K562 (cell line): ENCODE results near the gene MTOR. TPM values are rescaled to one million over a fixed set of nuclear protein-coding genes. Genes with fewer than 3 reads are reported as not detected.

Experiments
- HDAC3 ChIP-seq: fragments of 450-650 bp; IDR thresholded peaks from 2 replicates; pipeline ENCODE4 v1.6.1; 2018; ENCODE audit warnings: borderline replicate concordance, mild to moderate bottlenecking, moderate library complexity; ENCODE audit not compliant: partially characterized antibody
- MAZ ChIP-seq, 2 experiments: fragments of 450-650 bp in 1 of 2; sonication (generic) in 1 of 2; formaldehyde crosslinking; IDR thresholded peaks in 1 of 2; conservative IDR thresholded peaks in 1 of 2; 2 replicates each; pipeline versions ENCODE4 v1.4.0 to v1.5.0; 2020; ENCODE audit warnings: mild to moderate bottlenecking in 1 of 2, missing genetic modification reagents in 1 of 2
- MGA ChIP-seq: fragments of 450-650 bp; IDR thresholded peaks from 2 replicates; pipeline ENCODE4 v1.6.1; 2016; ENCODE audit warnings: mild to moderate bottlenecking, moderate library complexity
- RBM25 ChIP-seq: fragments of 200-400 bp; formaldehyde crosslinking; IDR thresholded peaks from 2 replicates; pipeline ENCODE4 v1.6.1; 2018; ENCODE audit warnings: low read length, low read depth, moderate library complexity; ENCODE audit not compliant: severe bottlenecking
- polyA plus RNA-seq, 8 experiments: library from polyadenylated mRNA; depleted of rRNA in 4 of 8; stranded (reverse) in 5 of 8; unstranded in 3 of 8; fragments of >200 nt; fragmentation: Nextera tagmentation in 2 of 8; fragmentation: Illumina TruSeq in 1 of 8; extraction: Ambion mirVana in 2 of 8; extraction: Trizol in 1 of 8; gene quantifications; 2 replicates each; pipeline versions ENCODE4 v1.2.1 to v1.2.3, GENCODE V29; 2011 to 2014; ENCODE audit warnings: inconsistent platforms in 1 of 8, missing spikeins in 1 of 8
- total RNA-seq, 7 experiments: library from RNA; depleted of rRNA in 6 of 7; stranded (reverse); fragments of >200 nt in 6 of 7; fragmentation: Illumina TruSeq in 2 of 7; extraction: Trizol in 2 of 7; gene quantifications; 2 replicates each; pipeline versions ENCODE4 v1.2.1 to v1.2.3, GENCODE V29; 2011 to 2021; ENCODE audit warnings: low replicate concordance in 1 of 7

Gene MTOR
- total and polyA plus RNA-seq, 9 of the 15 experiments (the other 6 are each of a cell fraction or from before 2014, with no cell fraction given): 11.4 to 71.4 (median 52.2) TPM

- TF ChIP-seq HDAC3: peak; percentile 66
- no peak for TF ChIP-seq RBM25
- TF ChIP-seq MAZ (CRISPR knock-in tag; conservative IDR thresholded peaks at IDR 0.05 in 1 of 2, IDR thresholded peaks at IDR 0.05 in 1 of 2): 0 out of 4 replicates have a peak, but pooled peaks of 1 of the 2 experiments have one; percentile 8
- TF ChIP-seq MGA: peak; percentile 17; the same call in 1 of the 2 replicates
- TF ChIP-seq, all 486 proteins: peak for 10
Observed at GRCh38 chr1:11098931-11099309, 163.4 kb downstream of the MTOR start (continued).
